H9 (cell line): ENCODE measurements around the gene PDCD11. TPM values are rescaled to one million over a fixed set of nuclear protein-coding genes. Genes with fewer than 3 reads are reported as not detected.

ENCODE experiments used
- DNase-seq: peaks from one replicate; pipeline ENCODE4 v3.0.0-alpha.2; 2017
- H2AFZ ChIP-seq: one replicate; pipeline ENCODE4 v1.6.1; 2013; ENCODE audit warnings: mild to moderate bottlenecking, low read length, control low read depth, moderate library complexity
- H2AK5ac ChIP-seq: 2 replicates; pipeline ENCODE4 v1.6.1; 2013; ENCODE audit warnings: low read length, control low read depth, mixed read lengths; ENCODE audit not compliant: insufficient read length
- H2BK120ac ChIP-seq: one replicate; pipeline ENCODE4 v1.6.1; 2013; ENCODE audit warnings: low read depth, mild to moderate bottlenecking, low read length, control low read depth, inconsistent platforms; ENCODE audit not compliant: poor library complexity, severe bottlenecking
- H2BK12ac ChIP-seq: 2 replicates; pipeline ENCODE4 v1.6.1; 2013; ENCODE audit warnings: low read length, control low read depth, mixed read lengths, low read depth; ENCODE audit not compliant: insufficient read length
- H2BK15ac ChIP-seq: 2 replicates; pipeline ENCODE4 v1.6.1; 2013; ENCODE audit warnings: low read depth, low read length, control low read depth
- H2BK20ac ChIP-seq: one replicate; pipeline ENCODE4 v1.6.1; 2013; ENCODE audit warnings: low read depth, mild to moderate bottlenecking, low read length, control low read depth, inconsistent platforms; ENCODE audit not compliant: poor library complexity, severe bottlenecking
- H2BK5ac ChIP-seq: 2 replicates; pipeline ENCODE4 v1.6.1; 2013; ENCODE audit warnings: low read length, control low read depth, mixed read lengths; ENCODE audit not compliant: insufficient read length
- H3K14ac ChIP-seq: 2 replicates; pipeline ENCODE4 v1.6.1; 2013; ENCODE audit warnings: low read length, control low read depth; ENCODE audit not compliant: insufficient read depth
- H3K18ac ChIP-seq: 2 replicates; pipeline ENCODE4 v1.6.1; 2013; ENCODE audit warnings: low read depth, mild to moderate bottlenecking, mixed read lengths, low read length, control low read depth; ENCODE audit not compliant: insufficient read length
- H3K23ac ChIP-seq: 2 replicates; pipeline ENCODE4 v1.6.1; 2013; ENCODE audit warnings: low read length, control low read depth, mixed read lengths, low read depth; ENCODE audit not compliant: insufficient read length
- H3K23me2 ChIP-seq: 2 replicates; pipeline ENCODE4 v1.6.1; 2013; ENCODE audit warnings: low read depth, mild to moderate bottlenecking, mixed read lengths, low read length, control low read depth; ENCODE audit not compliant: insufficient read length, poor library complexity, severe bottlenecking
- H3K27ac ChIP-seq: 2 replicates; pipeline ENCODE4 v1.5.1; 2013; ENCODE audit warnings: low read length, control low read depth, mixed read lengths, low read depth; ENCODE audit not compliant: insufficient read length
- H3K27me3 ChIP-seq: 2 replicates; pipeline ENCODE4 v1.6.1; 2013; ENCODE audit warnings: low read length, control low read depth, inconsistent platforms; ENCODE audit not compliant: insufficient read depth
- H3K4ac ChIP-seq: 2 replicates; pipeline ENCODE4 v1.6.1; 2013; ENCODE audit warnings: low read depth, mild to moderate bottlenecking, control low read depth, inconsistent platforms, low read length, moderate library complexity
- H3K4me1 ChIP-seq: 2 replicates; pipeline ENCODE4 v1.6.1; 2013; ENCODE audit warnings: low read length, control low read depth, inconsistent platforms; ENCODE audit not compliant: insufficient read depth
- H3K4me2 ChIP-seq: 2 replicates; pipeline ENCODE4 v1.6.1; 2013; ENCODE audit warnings: low read length, control low read depth, mixed read lengths; ENCODE audit not compliant: insufficient read length, insufficient read depth
- H3K56ac ChIP-seq: 2 replicates; pipeline ENCODE4 v1.6.1; 2013; ENCODE audit warnings: low read depth, mild to moderate bottlenecking, mixed read lengths, low read length, control low read depth; ENCODE audit not compliant: insufficient read length
- H3K79me1 ChIP-seq: 2 replicates; pipeline ENCODE4 v1.6.1; 2013; ENCODE audit warnings: low read depth, mild to moderate bottlenecking, moderate library complexity, low read length, control low read depth, inconsistent platforms; ENCODE audit not compliant: insufficient read depth, poor library complexity, severe bottlenecking
- H3K79me2 ChIP-seq: 2 replicates; pipeline ENCODE4 v1.6.1; 2013; ENCODE audit warnings: low read length, control low read depth, inconsistent platforms; ENCODE audit not compliant: insufficient read depth
- H3K9ac ChIP-seq: 2 replicates; pipeline ENCODE4 v1.6.1; 2013; ENCODE audit warnings: low read length, control low read depth, mixed read lengths; ENCODE audit not compliant: insufficient read length; ENCODE audit errors: extremely low read depth
- H3K9me3 ChIP-seq: one replicate; pipeline ENCODE4 v1.6.1; 2013; ENCODE audit warnings: low read depth, low read length, inconsistent platforms; ENCODE audit not compliant: control insufficient read depth
- H3T11ph ChIP-seq: one replicate; pipeline ENCODE4 v1.6.1; 2013; ENCODE audit warnings: mild to moderate bottlenecking, low read length, control low read depth, inconsistent platforms
- H4K20me1 ChIP-seq: one replicate; pipeline ENCODE4 v1.6.1; 2013; ENCODE audit not compliant: control insufficient read depth, insufficient read length, insufficient read depth
- H4K5ac ChIP-seq: 2 replicates; pipeline ENCODE4 v1.6.1; 2013; ENCODE audit warnings: low read depth, mild to moderate bottlenecking, mixed read lengths, low read length, control low read depth; ENCODE audit not compliant: insufficient read length
- H4K8ac ChIP-seq: replicated peaks from 2 replicates; pipeline ENCODE4 v1.6.1; 2013; ENCODE audit warnings: low read length, control low read depth, mixed read lengths, low read depth; ENCODE audit not compliant: insufficient read length
- H4K91ac ChIP-seq: 2 replicates; pipeline ENCODE4 v1.6.1; 2013; ENCODE audit warnings: low read depth, mild to moderate bottlenecking, moderate library complexity, mixed read lengths, low read length, control low read depth; ENCODE audit not compliant: insufficient read length
- H3K27ac Mint-ChIP-seq, 3 experiments: 2 replicates in 2 of 3; 3 replicates in 1 of 3; pipeline ENCODE4 v1.8.0; 2020 to 2021; ENCODE audit warnings: mixed read lengths in 3 of 3, mild to moderate bottlenecking in 1 of 3, moderate library complexity in 1 of 3
- H3K27me3 Mint-ChIP-seq: 2 replicates; pipeline ENCODE4 v1.8.0; 2021; ENCODE audit warnings: low read depth, mild to moderate bottlenecking, moderate library complexity, mixed read lengths
- H3K36me3 Mint-ChIP-seq, 3 experiments: 2 replicates in 2 of 3; 3 replicates in 1 of 3; pipeline ENCODE4 v1.8.0; 2020 to 2021; ENCODE audit warnings: low read depth in 3 of 3, mixed read lengths in 3 of 3; ENCODE audit not compliant: insufficient read depth in 1 of 3
- H3K4me1 Mint-ChIP-seq, 2 experiments: 2 replicates each; pipeline ENCODE4 v1.8.0; 2020; ENCODE audit warnings: mixed read lengths in 2 of 2
- H3K4me3 Mint-ChIP-seq, 2 experiments: 2 replicates in 1 of 2; 3 replicates in 1 of 2; pipeline ENCODE4 v1.8.0; 2020 to 2021; ENCODE audit warnings: mild to moderate bottlenecking in 2 of 2, mixed read lengths in 2 of 2, moderate library complexity in 1 of 2
- H3K9me3 Mint-ChIP-seq, 2 experiments: 2 replicates in 1 of 2; 3 replicates in 1 of 2; pipeline ENCODE4 v1.8.0; 2020; ENCODE audit warnings: mild to moderate bottlenecking in 2 of 2, mixed read lengths in 2 of 2, moderate library complexity in 1 of 2
- CTCF ChIP-seq: fragments of 200-600 bp; sonication (generic); conservative IDR thresholded peaks from 3 replicates; pipeline ENCODE4 v1.8.0; 2021; ENCODE audit warnings: antibody characterized with exemption, mild to moderate bottlenecking
- WGBS: extraction: QIAGEN DNeasy Blood & Tissue Kit; methylation state at CpG from one replicate; pipeline ENCODE4 v1.1.7; 2013; ENCODE audit warnings: missing lambda C conversion rate, low lambda C conversion rate, mixed read lengths; ENCODE audit not compliant: insufficient read length; ENCODE audit errors: extremely low coverage; 5-methylcytosine and 5-hydroxymethylcytosine counted together
- total RNA-seq: library from RNA; stranded (reverse); gene quantifications from 2 replicates; pipeline ENCODE4 v1.2.1, GENCODE V29; 2021

Gene PDCD11
- total RNA-seq, 1 experiment from 2014 or later = 99.5 TPM

GRCh38 chr10:103455235-103455634 lies 58.8 kb downstream of the PDCD11 start:
- no CpG with 5 or more reads among the region's 25 CpGs for WGBS
- no peak overlapping the region for H3K14ac ChIP-seq
- TF ChIP-seq CTCF = no peak
- H3K18ac ChIP-seq = no peak overlapping the region
- no peak overlapping the region for H3K27ac ChIP-seq
- no peak overlapping the region for H3T11ph ChIP-seq
- no peak overlapping the region for H2AK5ac ChIP-seq
- no peak overlapping the region for H3K4me3 Mint-ChIP-seq
- DNase-seq = peak; percentile 23
- no peak overlapping the region for H2BK15ac ChIP-seq
- H3K4me1 ChIP-seq = no peaks in the 10 kb centered on the region; the same call in 1 of the 2 replicates
- H3K23me2 ChIP-seq = no peaks in the 10 kb centered on the region
- H3K27me3 Mint-ChIP-seq = no peaks in the 10 kb centered on the region; the same call in 1 of the 2 replicates
- H4K8ac ChIP-seq = no peak overlapping the region
- H2BK120ac ChIP-seq = no peak overlapping the region
- H3K27ac Mint-ChIP-seq = no peak overlapping the region
- no peak overlapping the region for H2AFZ ChIP-seq
- no peak overlapping the region for H3K23ac ChIP-seq
- 0 out of 7 replicates have a peak, but pooled peaks cover 0 to 2% (median 0%) of the 10 kb centered on the region in 3 experiments for H3K36me3 Mint-ChIP-seq
- no peak overlapping the region for H3K4me2 ChIP-seq
- no peak overlapping the region for H2BK5ac ChIP-seq
- no peaks in the 10 kb centered on the region for H3K27me3 ChIP-seq
- H3K4me1 Mint-ChIP-seq = peaks cover 8 to 19% of the 10 kb centered on the region in 2 experiments
- H4K91ac ChIP-seq = no peak overlapping the region
- H3K4ac ChIP-seq = no peak overlapping the region
- no peaks in the 10 kb centered on the region for H3K9me3 Mint-ChIP-seq
- no peak overlapping the region for H4K5ac ChIP-seq
- no peak overlapping the region for H2BK12ac ChIP-seq
- H2BK20ac ChIP-seq = no peak overlapping the region
- H4K20me1 ChIP-seq = no peaks in the 10 kb centered on the region
- no peaks in the 10 kb centered on the region for H3K79me2 ChIP-seq
- no peaks in the 10 kb centered on the region for H3K9me3 ChIP-seq
- no peaks in the 10 kb centered on the region for H3K79me1 ChIP-seq
- H3K9ac ChIP-seq = no peak overlapping the region
- H3K56ac ChIP-seq = no peak overlapping the region
